Muscle layer of duodenum (tissue), 2 donors: ENCODE results near the gene AAR2.

Source experiments
- H3K27ac ChIP-seq: one replicate; pipeline ENCODE4 v1.7.0; 2013; ENCODE audit warnings: mild to moderate bottlenecking, low read length
- H3K27me3 ChIP-seq: one replicate; pipeline ENCODE4 v1.7.0; 2013; ENCODE audit warnings: low read depth, mild to moderate bottlenecking, control low read depth, low read length
- H3K36me3 ChIP-seq, 2 donors: one replicate each; pipeline ENCODE4 v1.7.0; 2013; ENCODE audit warnings: low read length in 2 of 2, control low read depth in 1 of 2, mild to moderate bottlenecking in 1 of 2; ENCODE audit not compliant: insufficient read depth in 2 of 2, control insufficient read depth in 1 of 2
- H3K4me1 ChIP-seq, 2 donors: one replicate each; pipeline ENCODE4 v1.7.0; 2013; ENCODE audit warnings: low read length in 2 of 2, mild to moderate bottlenecking in 2 of 2, control low read depth in 1 of 2, moderate library complexity in 1 of 2; ENCODE audit not compliant: insufficient read depth in 2 of 2, control insufficient read depth in 1 of 2
- H3K4me3 ChIP-seq, 2 donors: one replicate each; pipeline ENCODE4 v1.7.0; 2013; ENCODE audit warnings: low read length in 2 of 2, low read depth in 1 of 2, mild to moderate bottlenecking in 1 of 2
- H3K9me3 ChIP-seq, 2 donors: one replicate each; pipeline ENCODE4 v1.7.0; 2013; ENCODE audit warnings: low read length in 2 of 2, control low read depth in 1 of 2, mild to moderate bottlenecking in 1 of 2; ENCODE audit not compliant: control insufficient read depth in 1 of 2
- donor health status: healthy.

AAR2 gene

DNA sequence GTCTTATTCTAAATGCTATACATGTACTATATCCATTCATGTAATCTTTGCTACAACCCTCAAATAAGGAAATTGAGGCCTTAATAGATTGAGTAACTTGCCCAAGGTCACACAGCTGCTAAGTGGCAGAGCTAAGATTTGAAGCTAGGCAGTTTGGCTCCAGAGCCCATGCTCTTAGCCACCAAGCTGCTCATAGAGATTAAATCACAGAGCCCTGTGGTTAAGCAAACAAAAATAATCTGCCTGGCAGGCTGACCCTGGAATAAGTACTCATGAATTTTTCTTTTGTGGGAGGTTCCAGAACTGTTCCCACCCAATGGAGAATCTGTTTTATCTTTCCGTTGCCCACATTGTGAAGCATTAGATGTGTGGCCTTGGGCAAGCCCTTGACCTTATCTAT, 7.4 kb downstream of the AAR2 start:
- Histone ChIP-seq H3K36me3 (peaks cover 53 to 82% of the 10 kb centered on the region in 2 donors), H3K4me1 (no peaks in the 10 kb centered on the region), H3K27me3 (no peaks in the 10 kb centered on the region), H3K4me3 (no peak overlapping the region), H3K27ac (no peak overlapping the region), H3K9me3 (no peaks in the 10 kb centered on the region)

- H3K4me3 ChIP-seq = no peak overlapping the region
- H3K9me3 ChIP-seq = no peaks in the 10 kb centered on the region
- H3K27ac ChIP-seq = no peak overlapping the region
- H3K4me1 ChIP-seq = no peaks in the 10 kb centered on the region
- H3K27me3 ChIP-seq = no peaks in the 10 kb centered on the region
- peaks cover 53 to 73% of the 10 kb centered on the region in 2 donors for H3K36me3 ChIP-seq
Observed at GRCh38 chr20:36246401-36246800, 10.1 kb downstream of the AAR2 start.

DNA sequence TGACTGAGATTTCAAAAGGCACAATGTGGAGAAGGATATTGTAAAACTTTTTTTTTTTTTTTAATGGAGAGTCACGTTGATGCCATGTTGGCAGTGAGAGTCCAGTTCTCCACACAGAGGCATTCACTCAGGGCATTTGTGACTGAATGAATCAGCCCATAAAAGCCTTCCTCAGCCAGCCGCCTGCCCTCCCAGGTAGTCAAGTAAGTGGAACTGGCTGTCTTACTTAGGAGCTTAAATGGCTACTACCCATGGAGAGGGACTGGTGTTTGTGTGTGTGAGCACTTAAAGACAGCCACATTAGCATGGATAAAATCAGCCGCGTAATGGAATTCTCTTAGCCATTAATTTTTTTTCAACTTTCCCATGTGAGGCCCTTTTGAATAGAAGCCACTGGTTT, 12.6 kb downstream of the AAR2 start:
- H3K9me3 ChIP-seq = no peaks in the 10 kb centered on the region
- H3K27me3 ChIP-seq = no peaks in the 10 kb centered on the region
- H3K27ac ChIP-seq = no peak overlapping the region
- no peak overlapping the region for H3K4me3 ChIP-seq
- H3K4me1 ChIP-seq = no peaks in the 10 kb centered on the region
- H3K36me3 ChIP-seq = peaks cover 71 to 80% of the 10 kb centered on the region in 2 donors

- Histone ChIP-seq H3K36me3 (peaks cover 72 to 77% of the 10 kb centered on the region in 2 donors), H3K27ac (no peak overlapping the region), H3K27me3 (no peaks in the 10 kb centered on the region)
Observed at GRCh38 chr20:36249450-36249849, 13.2 kb downstream of the AAR2 start.

GRCh38 chr20:36251426-36251825, 15.1 kb downstream of the AAR2 start:
- Histone ChIP-seq H3K4me1 (no peaks in the 10 kb centered on the region), H3K27me3 (no peaks in the 10 kb centered on the region), H3K36me3 (peaks cover 64 to 71% of the 10 kb centered on the region in 2 donors), H3K27ac (no peak overlapping the region), H3K9me3 (no peaks in the 10 kb centered on the region), H3K4me3 (no peak overlapping the region)

More at GRCh38 chr20:36249450-36249849, 13.2 kb downstream of the AAR2 start:
- no peaks in the 10 kb centered on the region for H3K9me3 ChIP-seq
- H3K4me1 ChIP-seq = no peaks in the 10 kb centered on the region
- H3K4me3 ChIP-seq = no peak overlapping the region

GRCh38 chr20:36252511-36252910, 16.2 kb downstream of the AAR2 start:
- Histone ChIP-seq H3K9me3 (no peaks in the 10 kb centered on the region), H3K4me3 (no peak overlapping the region), H3K27ac (no peak overlapping the region), H3K36me3 (peaks cover 63 to 67% of the 10 kb centered on the region in 2 donors), H3K27me3 (no peaks in the 10 kb centered on the region), H3K4me1 (no peaks in the 10 kb centered on the region)

GRCh38 chr20:36253036-36253435, 16.8 kb downstream of the AAR2 start:
- H3K36me3 ChIP-seq = peaks cover 62 to 63% of the 10 kb centered on the region in 2 donors
- no peaks in the 10 kb centered on the region for H3K4me1 ChIP-seq
- H3K9me3 ChIP-seq = no peaks in the 10 kb centered on the region
- no peak overlapping the region for H3K27ac ChIP-seq
- H3K27me3 ChIP-seq = no peaks in the 10 kb centered on the region
- H3K4me3 ChIP-seq = no peak overlapping the region

DNA sequence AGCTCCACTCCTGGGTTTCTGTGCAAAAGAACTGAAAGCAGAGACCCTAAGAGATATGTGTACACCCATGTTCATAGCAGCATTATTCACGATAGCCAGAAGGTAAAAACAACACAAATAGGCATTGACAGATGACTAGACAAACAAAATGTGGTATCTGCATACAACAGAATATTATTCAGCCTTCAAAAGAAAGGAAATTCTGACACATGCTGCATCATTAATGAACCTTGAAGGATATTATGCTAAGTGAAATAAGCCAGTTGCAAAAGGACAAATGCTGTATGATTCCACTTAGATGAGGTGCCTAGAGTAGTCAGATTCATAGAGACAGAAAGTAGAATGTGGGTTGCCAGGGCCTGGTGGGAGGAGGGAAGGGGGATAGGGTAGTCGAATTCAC, 17.8 kb downstream of the AAR2 start:
- Histone ChIP-seq H3K36me3 (peaks cover 52 to 56% of the 10 kb centered on the region in 2 donors), H3K4me3 (no peak overlapping the region), H3K27me3 (no peaks in the 10 kb centered on the region), H3K27ac (no peak overlapping the region), H3K4me1 (no peaks in the 10 kb centered on the region), H3K9me3 (no peaks in the 10 kb centered on the region)

GRCh38 chr20:36255445-36255844, 19.2 kb downstream of the AAR2 start:
- peaks cover 47 to 48% of the 10 kb centered on the region in 2 donors for H3K36me3 ChIP-seq
- H3K4me1 ChIP-seq = no peaks in the 10 kb centered on the region
- no peaks in the 10 kb centered on the region for H3K9me3 ChIP-seq
- no peaks in the 10 kb centered on the region for H3K27me3 ChIP-seq
- H3K27ac ChIP-seq = no peak overlapping the region
- H3K4me3 ChIP-seq = no peak overlapping the region

- H3K4me3 ChIP-seq = no peak overlapping the region
- no peaks in the 10 kb centered on the region for H3K27me3 ChIP-seq
- no peaks in the 10 kb centered on the region for H3K4me1 ChIP-seq
- H3K36me3 ChIP-seq = peaks cover 20 to 21% of the 10 kb centered on the region in 2 donors
- no peak overlapping the region for H3K27ac ChIP-seq
- H3K9me3 ChIP-seq = no peaks in the 10 kb centered on the region
Observed at GRCh38 chr20:36259177-36260061, 23.1 kb downstream of the AAR2 start.

DNA sequence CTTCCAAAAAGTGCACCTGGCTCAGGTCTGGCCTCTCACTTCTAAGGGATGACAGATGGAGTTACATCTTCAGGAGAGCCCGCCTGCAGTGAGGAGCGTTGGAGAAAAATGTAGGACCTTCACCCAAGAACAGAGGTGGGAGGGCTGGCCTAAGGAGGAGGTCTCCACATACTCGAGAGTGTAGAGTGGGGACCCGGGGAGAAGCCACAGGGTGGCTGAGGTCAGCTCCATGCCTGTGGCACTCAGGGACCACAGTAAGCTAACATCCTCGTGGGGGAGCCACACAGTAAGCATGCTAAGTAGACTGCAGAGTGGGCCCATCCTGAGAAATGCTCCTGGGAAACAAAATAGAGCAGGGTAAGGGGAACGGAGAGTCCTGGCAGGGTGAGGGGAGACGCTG, 24.0 kb downstream of the AAR2 start:
- Histone ChIP-seq H3K36me3 (peaks cover 19 to 20% of the 10 kb centered on the region in 2 donors), H3K4me3 (no peak overlapping the region), H3K27ac (no peak overlapping the region), H3K9me3 (no peaks in the 10 kb centered on the region), H3K4me1 (no peaks in the 10 kb centered on the region), H3K27me3 (no peaks in the 10 kb centered on the region)
